SK-N-MC (cell line): ENCODE data around the gene RUVBL1.

Experiments used
- DNase-seq: peaks from one replicate; pipeline ENCODE4 v3.0.0-alpha.2; 2011; ENCODE audit warnings: low read depth, low spot score
- H3K27ac ChIP-seq: fragments of 200-600 bp; sonication (generic); 2 replicates; pipeline ENCODE4 v1.5.1; 2016; ENCODE audit warnings: mixed run types
- H3K36me3 ChIP-seq: fragments of 200-600 bp; sonication (generic); 2 replicates; pipeline ENCODE4 v1.6.1; 2017; ENCODE audit warnings: antibody characterized with exemption, low read length, mixed read lengths; ENCODE audit not compliant: insufficient read depth
- H3K4me3 ChIP-seq: fragments of 200-600 bp; sonication (generic); 2 replicates; pipeline ENCODE4 v1.5.1; 2016
- H3K9ac ChIP-seq: fragments of 200-600 bp; sonication (generic); 2 replicates; pipeline ENCODE4 v1.8.0; 2017; ENCODE audit warnings: mixed run types, mixed read lengths; ENCODE audit not compliant: insufficient read length
- H3K9me3 ChIP-seq: fragments of 200-600 bp; sonication (generic); 2 replicates; pipeline ENCODE4 v1.6.1; 2017; ENCODE audit warnings: low read depth, mild to moderate bottlenecking, antibody characterized with exemption, low read length, moderate library complexity, mixed read lengths
- EZH2 ChIP-seq: fragments of 200-600 bp; sonication (generic); IDR thresholded peaks from one replicate; pipeline ENCODE4 v1.6.1; 2017; ENCODE audit warnings: antibody characterized with exemption
- FOXP2 ChIP-seq: optimal IDR thresholded peaks from 2 replicates; pipeline ENCODE3; 2011; ENCODE audit warnings: mild to moderate bottlenecking, moderate library complexity; ENCODE audit not compliant: insufficient read depth; ENCODE audit errors: extremely low read length, control extremely low read depth
- POLR2AphosphoS5 ChIP-seq: IDR thresholded peaks from 2 replicates; pipeline ENCODE4 v1.6.1; 2012; ENCODE audit warnings: mild to moderate bottlenecking, low read depth, low read length, borderline replicate concordance

RUVBL1 gene

DNA sequence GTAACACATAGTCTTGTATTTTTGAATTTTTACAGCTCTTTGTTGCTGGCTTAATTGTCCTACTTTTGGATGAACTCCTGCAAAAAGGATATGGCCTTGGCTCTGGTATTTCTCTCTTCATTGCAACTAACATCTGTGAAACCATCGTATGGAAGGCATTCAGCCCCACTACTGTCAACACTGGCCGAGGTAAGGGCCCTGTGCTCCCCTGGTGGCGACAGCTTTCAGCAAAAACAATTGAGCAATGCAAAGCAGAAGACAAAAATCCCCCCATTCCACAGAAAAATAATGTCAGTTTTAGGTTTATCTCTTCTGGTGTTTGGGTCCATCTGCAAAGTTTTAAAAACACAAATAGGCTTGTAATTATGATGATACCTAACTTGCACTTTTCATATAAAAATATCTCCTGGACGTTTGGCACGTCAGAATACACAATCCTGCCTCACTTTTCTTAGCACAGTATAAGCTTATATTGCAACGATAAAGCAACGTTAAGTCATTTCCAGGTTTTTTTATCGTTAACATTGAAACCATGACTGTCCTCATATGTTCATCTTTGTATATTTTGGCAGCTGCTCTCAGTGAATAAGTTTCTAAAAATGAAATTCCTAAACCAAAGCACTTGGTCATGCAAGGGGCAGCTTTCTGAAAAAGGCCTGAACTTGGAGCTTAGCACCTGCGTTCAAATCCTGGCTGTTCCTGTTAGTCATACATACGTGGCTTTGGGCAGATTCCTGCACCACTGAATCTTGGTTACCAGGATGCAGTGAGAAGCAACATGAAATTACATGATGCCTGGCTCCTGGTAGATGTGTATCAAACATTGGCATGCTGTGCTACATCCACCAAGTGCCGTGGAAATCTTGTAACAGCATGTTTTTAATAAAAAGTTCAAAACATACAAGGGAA lies 62.9 kb downstream of the RUVBL1 start:
- Histone ChIP-seq H3K9ac (no peak overlapping the region), H3K36me3 (peaks cover 96% of the 10 kb centered on the region), H3K4me3 (no peak overlapping the region), H3K9me3 (no peaks in the 10 kb centered on the region), H3K27ac (no peak overlapping the region)
- no peak for TF ChIP-seq POLR2AphosphoS5
- no peak for TF ChIP-seq EZH2
- no peak for TF ChIP-seq FOXP2
- no peak for DNase-seq

DNA sequence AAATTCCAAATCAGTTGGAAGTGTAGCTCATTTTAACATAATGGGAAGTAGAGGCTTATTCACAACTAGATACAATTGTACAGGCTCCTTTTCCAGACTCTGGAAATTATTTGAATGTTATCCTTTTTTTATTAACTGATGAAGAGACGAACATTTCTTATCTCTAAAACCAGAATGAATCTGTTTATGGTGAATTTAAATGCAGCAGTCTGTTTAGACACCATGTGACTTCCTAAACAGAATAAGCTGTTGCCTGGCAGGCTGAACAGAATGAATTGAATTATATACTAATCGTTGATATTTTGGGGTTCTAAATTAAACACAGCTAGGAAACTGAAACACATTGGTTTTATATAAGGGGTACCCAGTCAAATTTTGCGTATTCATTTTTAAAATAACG lies 67.4 kb downstream of the RUVBL1 start:
- TF ChIP-seq FOXP2 (no peak), POLR2AphosphoS5 (no peak), EZH2 (no peak)
- Histone ChIP-seq H3K9me3 (no peaks in the 10 kb centered on the region), H3K27ac (no peak overlapping the region; the same call in 1 of the 2 replicates), H3K36me3 (peaks cover 81% of the 10 kb centered on the region), H3K4me3 (no peak overlapping the region), H3K9ac (peak overlapping the region; percentile 31)
- no peak for DNase-seq

GRCh38 chr3:128054367-128054766 lies 69.2 kb downstream of the RUVBL1 start:
- Histone ChIP-seq H3K36me3 (peaks cover 62% of the 10 kb centered on the region), H3K9me3 (no peaks in the 10 kb centered on the region), H3K4me3 (peak overlapping the region; percentile 8; the same call in 1 of the 2 replicates), H3K27ac (no peak overlapping the region), H3K9ac (peak overlapping the region; percentile 99)
- DNase-seq, result no peak
- TF ChIP-seq POLR2AphosphoS5 (0 out of 2 replicates have a peak, but pooled peaks have one; percentile 4), EZH2 (no peak)

DNA sequence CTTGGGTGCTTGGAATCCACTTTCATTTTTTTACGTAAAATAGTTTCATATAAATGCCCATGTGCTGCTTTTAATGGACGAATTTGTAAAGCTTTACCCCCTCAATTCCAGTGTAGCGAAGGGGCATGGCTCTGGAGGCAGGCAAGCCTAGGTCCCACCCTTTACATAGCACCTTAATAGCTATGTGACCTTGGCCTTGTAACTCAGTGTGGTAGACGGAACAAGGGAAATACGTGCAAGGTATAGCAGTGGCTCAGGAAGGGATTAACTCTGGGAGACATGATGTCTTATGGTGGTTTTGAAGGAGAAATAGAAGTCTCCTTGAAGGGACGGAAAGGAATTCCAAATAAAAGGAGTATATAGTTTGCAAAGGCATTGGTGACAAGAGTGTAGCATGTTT lies 70.0 kb downstream of the RUVBL1 start:
- Histone ChIP-seq H3K9me3 (no peaks in the 10 kb centered on the region), H3K9ac (peak overlapping the region; percentile 99), H3K36me3 (peaks cover 56% of the 10 kb centered on the region), H3K4me3 (peak overlapping the region; percentile 98), H3K27ac (no peak overlapping the region)
- DNase-seq, result no peak
- TF ChIP-seq POLR2AphosphoS5 (no peak), EZH2 (no peak), FOXP2 (no peak)

GRCh38 chr3:128052595-128053351 lies 70.8 kb downstream of the RUVBL1 start:
- DNase-seq, result no peak
- no peak for TF ChIP-seq POLR2AphosphoS5
- no peak for TF ChIP-seq FOXP2
- TF ChIP-seq EZH2, result no peak
- no peaks in the 10 kb centered on the region for H3K9me3 ChIP-seq
- H3K36me3 ChIP-seq, result peaks cover 47% of the 10 kb centered on the region
- peak overlapping the region; percentile 99 for H3K9ac ChIP-seq
- H3K27ac ChIP-seq, result peak overlapping the region; percentile 61
- peak overlapping the region; percentile 98 for H3K4me3 ChIP-seq

DNA sequence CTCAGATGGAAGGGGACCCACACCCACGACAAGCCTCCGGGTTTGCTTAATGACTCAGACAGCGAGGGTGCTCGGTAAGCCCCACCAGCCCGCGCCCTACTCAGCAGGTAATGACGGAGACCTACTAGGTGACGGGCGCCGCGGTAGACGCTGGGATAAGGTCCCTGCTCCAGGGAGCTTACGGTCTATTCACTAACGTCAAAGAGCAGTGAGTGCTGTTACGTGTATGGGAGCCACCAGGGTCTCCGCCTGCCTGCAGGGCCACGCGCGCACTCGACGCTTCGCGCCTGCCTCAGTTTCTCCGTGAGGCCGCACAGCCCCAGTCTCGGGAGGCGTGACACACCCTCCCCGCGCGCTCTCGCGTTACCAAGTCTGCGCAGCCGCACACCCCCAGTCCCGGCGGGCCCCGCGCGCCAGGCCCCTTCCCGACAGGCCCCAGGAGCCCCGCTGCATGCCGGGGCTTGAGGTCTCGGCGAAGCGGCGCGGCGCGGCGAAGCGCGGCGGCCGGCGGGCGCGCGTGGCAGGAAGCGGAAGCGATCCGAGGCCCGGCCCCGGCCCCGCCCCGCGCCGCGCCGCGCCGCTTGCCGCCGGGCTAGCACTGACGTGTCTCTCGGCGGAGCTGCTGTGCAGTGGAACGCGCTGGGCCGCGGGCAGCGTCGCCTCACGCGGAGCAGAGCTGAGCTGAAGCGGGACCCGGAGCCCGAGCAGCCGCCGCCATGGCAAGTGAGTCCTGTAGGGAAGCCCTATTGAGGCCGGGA lies 71.6 kb downstream of the RUVBL1 start, which contains the start of gene SEC61A1:
SEC61A1 (plus strand) TSS at position 601 of the 758 bp plus-strand sequence; CDS start at position 717, 116 bp downstream.
- Histone ChIP-seq H3K27ac (peak within 1 kb of the TSS; percentile 61), H3K4me3 (peak within 1 kb of the TSS; percentile 98), H3K9ac (peak within 1 kb of the TSS; percentile 99), H3K36me3 (peaks cover 40% of the 10 kb centered on the region), H3K9me3 (no peaks in the 10 kb centered on the region)
- TF ChIP-seq FOXP2, result peak; percentile 56
- no peak for TF ChIP-seq EZH2
- TF ChIP-seq POLR2AphosphoS5, result peak; percentile 97
- peak; percentile 51 for DNase-seq

GRCh38 chr3:128051459-128051836 lies 72.2 kb downstream of the RUVBL1 start:
- Histone ChIP-seq H3K36me3 (peaks cover 37% of the 10 kb centered on the region), H3K27ac (no peak overlapping the region), H3K9ac (peak overlapping the region; percentile 83), H3K4me3 (peak overlapping the region; percentile 98), H3K9me3 (no peaks in the 10 kb centered on the region)
- TF ChIP-seq EZH2 (no peak), FOXP2 (no peak), POLR2AphosphoS5 (no peak)
- DNase-seq, result no peak
